ENCODE measurements around the gene PNRC2. TPM values are rescaled to one million over a fixed set of nuclear protein-coding genes. Genes with fewer than 3 reads are reported as not detected.
"Not testable (repeated sequence)": the region's sequence is repeated elsewhere in the genome, so short reads cannot be mapped to it uniquely, and the experiment has no call there.

Gene PNRC2
- total RNA-seq, 4 donors from 2014 or later, result 77.9 to 157 (median 104) TPM

DNA sequence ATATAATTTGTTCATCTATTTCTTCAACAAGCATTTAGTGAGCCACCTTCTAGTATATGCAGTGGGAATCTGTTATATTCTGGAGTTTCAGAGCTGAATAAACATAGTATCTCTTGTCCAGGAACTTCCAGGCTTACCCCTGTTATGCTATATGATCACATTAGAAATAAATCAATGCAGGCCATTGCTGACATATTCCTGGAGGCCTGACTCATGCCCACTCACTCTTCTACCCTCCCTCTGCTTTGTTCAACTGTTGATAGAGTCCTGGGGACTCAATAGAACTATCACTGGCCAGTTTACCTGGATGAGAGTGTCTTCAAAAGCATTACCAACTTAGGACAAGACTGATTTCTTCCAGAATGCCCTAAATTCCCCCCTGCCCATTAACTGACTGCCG lies 49.8 kb downstream of the PNRC2 start:
- DNase-seq, result peak in 1 of 3 donors; percentile 45
- TF ChIP-seq, protein P1, sequence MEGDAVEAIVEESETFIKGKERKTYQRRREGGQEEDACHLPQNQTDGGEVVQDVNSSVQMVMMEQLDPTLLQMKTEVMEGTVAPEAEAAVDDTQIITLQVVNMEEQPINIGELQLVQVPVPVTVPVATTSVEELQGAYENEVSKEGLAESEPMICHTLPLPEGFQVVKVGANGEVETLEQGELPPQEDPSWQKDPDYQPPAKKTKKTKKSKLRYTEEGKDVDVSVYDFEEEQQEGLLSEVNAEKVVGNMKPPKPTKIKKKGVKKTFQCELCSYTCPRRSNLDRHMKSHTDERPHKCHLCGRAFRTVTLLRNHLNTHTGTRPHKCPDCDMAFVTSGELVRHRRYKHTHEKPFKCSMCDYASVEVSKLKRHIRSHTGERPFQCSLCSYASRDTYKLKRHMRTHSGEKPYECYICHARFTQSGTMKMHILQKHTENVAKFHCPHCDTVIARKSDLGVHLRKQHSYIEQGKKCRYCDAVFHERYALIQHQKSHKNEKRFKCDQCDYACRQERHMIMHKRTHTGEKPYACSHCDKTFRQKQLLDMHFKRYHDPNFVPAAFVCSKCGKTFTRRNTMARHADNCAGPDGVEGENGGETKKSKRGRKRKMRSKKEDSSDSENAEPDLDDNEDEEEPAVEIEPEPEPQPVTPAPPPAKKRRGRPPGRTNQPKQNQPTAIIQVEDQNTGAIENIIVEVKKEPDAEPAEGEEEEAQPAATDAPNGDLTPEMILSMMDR (IDR thresholded peaks at IDR 0.05), result no peak
- TF ChIP-seq POLR2A (IDR thresholded peaks at IDR 0.05), result no peak

DNA sequence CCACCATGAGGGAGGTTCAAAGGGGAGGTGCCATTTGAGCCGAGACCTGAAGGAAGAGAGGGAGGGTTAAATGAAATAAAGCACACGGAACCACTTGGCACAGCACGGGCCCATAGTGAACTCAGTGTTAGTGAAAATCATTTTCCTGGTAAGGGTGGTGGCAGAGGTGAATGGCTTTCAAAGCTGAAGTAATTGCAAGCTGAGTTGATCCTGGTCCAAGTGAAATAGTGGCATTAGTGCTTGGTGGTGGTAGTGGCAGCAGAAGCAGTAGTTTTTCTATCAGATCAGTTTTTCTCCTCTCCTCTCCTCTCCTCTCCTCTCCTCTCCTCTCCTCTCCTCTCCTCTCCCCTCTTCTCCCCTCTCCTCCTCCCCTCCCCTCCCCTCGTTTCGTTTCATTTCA lies 51.0 kb downstream of the PNRC2 start:
- peak in 1 of 3 donors; percentile 44 for DNase-seq
- Histone ChIP-seq H3K4me3 (no peak overlapping the region), H3K27ac (peak overlapping the region in 2 of 4 donors; percentile 48 to 74)

More for the DNA sequence above, 49.8 kb downstream of the PNRC2 start:
- Histone ChIP-seq H3K36me3 (no peaks in the 10 kb centered on the region), H3K27ac (peak overlapping the region in 2 of 4 donors; percentile 48 to 74), H3K9me3 (no peaks in the 10 kb centered on the region), H3K4me3 (no peak overlapping the region), H3K4me1 (peaks cover 0 to 10% (median 0%) of the 10 kb centered on the region in 4 donors), H3K27me3 (no peaks in the 10 kb centered on the region)

DNA sequence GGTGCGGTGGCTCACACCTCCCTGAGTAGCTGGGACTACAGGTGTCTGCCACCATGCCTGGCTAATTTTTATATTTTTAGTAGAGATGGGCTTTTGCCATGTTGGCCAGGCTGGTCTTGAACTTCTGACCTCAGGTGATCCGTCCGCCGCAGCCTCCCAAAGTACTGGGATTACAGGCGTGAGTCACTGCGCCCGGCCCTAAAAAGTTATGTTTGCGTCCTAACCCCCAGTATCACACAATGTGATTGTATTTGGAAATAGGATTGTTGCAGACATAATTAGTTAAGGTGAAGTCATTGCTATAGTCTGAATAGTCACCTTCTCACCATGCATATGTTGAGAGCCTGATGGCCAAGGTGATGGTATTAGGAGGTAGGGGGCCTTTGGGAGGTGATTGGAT lies 53.2 kb downstream of the PNRC2 start:
- not testable (repeated sequence) for H3K27me3 ChIP-seq, H3K36me3 ChIP-seq, H3K9me3 ChIP-seq, H3K4me3 ChIP-seq, H3K27ac ChIP-seq
- peak in 1 of 3 donors; percentile 29 for DNase-seq
- H3K4me1 ChIP-seq, result peaks cover 0 to 29% (median 0%) of the 10 kb centered on the region in 4 donors

More for the DNA sequence above, 51.0 kb downstream of the PNRC2 start:
- peaks cover 0 to 16% (median 0%) of the 10 kb centered on the region in 4 donors for H3K4me1 ChIP-seq
- H3K9me3 ChIP-seq, result no peaks in the 10 kb centered on the region
- TF ChIP-seq, protein P1 (IDR thresholded peaks at IDR 0.05), result no peak
- TF ChIP-seq POLR2A (IDR thresholded peaks at IDR 0.05), result no peak
- no peaks in the 10 kb centered on the region for H3K36me3 ChIP-seq
- no peaks in the 10 kb centered on the region for H3K27me3 ChIP-seq

Small RNAs within 50 kb of the gene (small RNA-seq; reads per million reads assigned to genes)
- 0 reads per million in 2 donors for gene MIR378F

Other genes starting within 250 kb of the PNRC2 start
- gene ELOA, start 216.4 kb upstream of the PNRC2 start, total RNA-seq, result 10 to 100 TPM; 26.3 to 43.7 (median 31.2) TPM
- 10 to 100 TPM; 19.4 to 47.0 (median 30.1) TPM for gene PITHD1, start 181.4 kb upstream of the PNRC2 start, total RNA-seq
- gene LYPLA2, start 168.7 kb upstream of the PNRC2 start, total RNA-seq, result 100 to 1,000 TPM in 2 of 4 donors, 10 to 100 TPM in 2; 47.0 to 117 (median 105) TPM
- 100 to 1,000 TPM in 2 of 4 donors, 10 to 100 TPM in 2; 58.6 to 137 (median 107) TPM for gene GALE, start 159.1 kb upstream of the PNRC2 start, total RNA-seq
- gene HMGCL, start 134.4 kb upstream of the PNRC2 start, total RNA-seq, result 10 to 100 TPM; 24.8 to 74.3 (median 64.6) TPM
- 100 to 1,000 TPM in 2 of 4 donors, 10 to 100 TPM in 2; 47.9 to 182 (median 107) TPM for gene FUCA1, start 91.5 kb upstream of the PNRC2 start, total RNA-seq
- gene CNR2, start 46.5 kb upstream of the PNRC2 start, total RNA-seq, result 10 to 100 TPM in 1 of 4 donors, under 1 TPM in 2, not detected in 1; 0.54 to 13.2 (median 0.66) TPM
- gene SRSF10, start 20.5 kb downstream of the PNRC2 start, total RNA-seq, result 100 to 1,000 TPM in 3 of 4 donors, 10 to 100 TPM in 1; 86.3 to 224 (median 112) TPM
- 10 to 100 TPM; 10.7 to 40.8 (median 24.7) TPM for gene MYOM3, start 152.3 kb downstream of the PNRC2 start, total RNA-seq
- gene IL22RA1, start 183.3 kb downstream of the PNRC2 start, total RNA-seq, result 10 to 100 TPM in 3 of 4 donors, 1 to 10 TPM in 1; 9.9 to 87.9 (median 74.5) TPM
- gene IFNLR1, start 227.5 kb downstream of the PNRC2 start, total RNA-seq, result 10 to 100 TPM in 3 of 4 donors, 1 to 10 TPM in 1; 9.1 to 38.2 (median 36.1) TPM

All from Peyer's patch (tissue), 4 donors.